SU-DHL-6 (cell line): ENCODE measurements around the gene ZNF273.
A peak's percentile ranks its signal among the peaks of the same experiment; 100 is the strongest.

Experiments used
- CTCF ChIP-seq: fragments of 200-600 bp; sonication (generic); IDR thresholded peaks from one replicate; pipeline ENCODE4 v1.5.1; 2017; ENCODE audit warnings: antibody characterized with exemption, mild to moderate bottlenecking, low read length, moderate library complexity; ENCODE audit not compliant: insufficient read depth, poor library complexity, severe bottlenecking
- EZH2phosphoT487 ChIP-seq: fragments of 200-600 bp; sonication (generic), shearing (Covaris generic); conservative IDR thresholded peaks from 2 replicates; pipeline ENCODE4 v1.6.1; 2018; ENCODE audit warnings: mild to moderate bottlenecking, antibody characterized with exemption, low read length, moderate library complexity, mixed read lengths

DNA sequence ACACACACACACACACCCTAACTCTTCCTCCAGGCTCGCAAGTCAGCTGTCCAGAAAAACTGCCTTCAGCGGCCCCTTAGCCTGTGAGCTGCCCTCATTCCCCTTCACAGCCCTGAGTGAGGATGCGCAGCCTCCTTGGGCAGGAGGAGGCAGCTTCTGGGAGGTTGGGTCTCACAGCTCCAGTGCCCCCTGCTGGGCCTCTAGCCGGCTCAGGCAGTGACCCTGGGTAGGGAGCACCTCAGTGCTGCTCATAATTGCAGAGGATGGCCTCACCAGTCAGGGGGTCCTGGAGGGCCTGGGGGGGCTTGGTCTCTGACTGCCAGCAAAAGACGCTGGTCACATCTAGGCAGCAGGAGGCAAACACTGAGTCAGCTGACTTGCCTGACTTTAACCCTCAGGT, 43.7 kb downstream of the ZNF273 start:
- TF ChIP-seq CTCF (peak; percentile 72), EZH2phosphoT487 (no peak)
